ENCODE results near the gene OR8D2. TPM values are rescaled to one million over a fixed set of nuclear protein-coding genes. Genes with fewer than 3 reads are reported as not detected.

The OR8D2 gene
- total and polyA plus RNA-seq, 10 of the 15 experiments (the other 5 are each of a cell fraction or from before 2014, with no cell fraction given) = not detected

DNA sequence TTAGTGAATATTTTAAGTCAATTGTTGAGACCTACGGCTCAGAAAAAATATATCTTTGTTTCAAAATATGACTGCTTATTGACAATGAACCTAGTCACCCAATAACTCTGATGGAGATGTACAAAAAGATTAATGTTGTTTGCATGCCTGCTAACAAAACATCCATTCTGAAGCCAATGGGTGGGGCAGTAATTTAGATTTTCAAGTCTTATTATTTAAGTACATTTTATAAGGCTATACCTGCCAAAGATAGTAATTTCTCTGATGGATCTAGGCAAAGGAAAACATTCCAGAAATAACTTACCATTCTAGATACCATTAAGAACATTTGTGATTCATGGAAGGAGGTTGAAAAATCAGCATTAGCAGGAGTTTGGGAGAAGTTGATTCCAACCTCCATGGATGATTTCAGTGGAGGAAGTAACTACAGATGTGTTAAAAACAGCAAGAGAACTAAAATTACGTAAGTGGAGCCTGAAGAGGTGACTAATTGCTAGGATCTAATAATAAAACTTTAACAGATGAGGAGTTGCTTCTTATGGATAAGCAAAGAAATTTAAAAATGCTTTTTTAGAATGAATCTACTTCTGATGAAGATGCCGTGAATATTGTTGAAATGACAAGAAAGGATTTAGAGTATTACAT, 26.4 kb upstream of the OR8D2 start:
- BruUV-seq (replicated peaks) = no TSS peak
- FAIRE-seq = no peak

More for the DNA sequence above, 26.4 kb upstream of the OR8D2 start:
- no peaks in the 10 kb centered on the region for H3K36me3 ChIP-seq (ENCODE audit: control insufficient read depth in 2 of 2, insufficient read depth in 2 of 2, low read length in 1 of 2)
- no peak for DNase-seq (ENCODE audit: low read depth, low spot score)
- no peak overlapping the region for H3K4me3 ChIP-seq
- intact Hi-C loops (cut with micrococcal nuclease; ENCODE audit: unreplicated experiment) = no loop called here
- ChIA-PET POLR2A (no interaction called here), RAD21 (ENCODE audit: unreplicated experiment) (no interaction called here), CTCF (no interaction called here), SMC1A (ENCODE audit: uncharacterized antibody, unreplicated experiment) (no interaction called here)
- TF ChIP-seq, protein P1, sequence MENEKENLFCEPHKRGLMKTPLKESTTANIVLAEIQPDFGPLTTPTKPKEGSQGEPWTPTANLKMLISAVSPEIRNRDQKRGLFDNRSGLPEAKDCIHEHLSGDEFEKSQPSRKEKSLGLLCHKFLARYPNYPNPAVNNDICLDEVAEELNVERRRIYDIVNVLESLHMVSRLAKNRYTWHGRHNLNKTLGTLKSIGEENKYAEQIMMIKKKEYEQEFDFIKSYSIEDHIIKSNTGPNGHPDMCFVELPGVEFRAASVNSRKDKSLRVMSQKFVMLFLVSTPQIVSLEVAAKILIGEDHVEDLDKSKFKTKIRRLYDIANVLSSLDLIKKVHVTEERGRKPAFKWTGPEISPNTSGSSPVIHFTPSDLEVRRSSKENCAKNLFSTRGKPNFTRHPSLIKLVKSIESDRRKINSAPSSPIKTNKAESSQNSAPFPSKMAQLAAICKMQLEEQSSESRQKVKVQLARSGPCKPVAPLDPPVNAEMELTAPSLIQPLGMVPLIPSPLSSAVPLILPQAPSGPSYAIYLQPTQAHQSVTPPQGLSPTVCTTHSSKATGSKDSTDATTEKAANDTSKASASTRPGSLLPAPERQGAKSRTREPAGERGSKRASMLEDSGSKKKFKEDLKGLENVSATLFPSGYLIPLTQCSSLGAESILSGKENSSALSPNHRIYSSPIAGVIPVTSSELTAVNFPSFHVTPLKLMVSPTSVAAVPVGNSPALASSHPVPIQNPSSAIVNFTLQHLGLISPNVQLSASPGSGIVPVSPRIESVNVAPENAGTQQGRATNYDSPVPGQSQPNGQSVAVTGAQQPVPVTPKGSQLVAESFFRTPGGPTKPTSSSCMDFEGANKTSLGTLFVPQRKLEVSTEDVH (IDR thresholded peaks at IDR 0.05; ENCODE audit: low read depth, partially characterized antibody) = no peak
- TF ChIP-seq PAX8 (IDR thresholded peaks at IDR 0.05) (no peak), HDGF (IDR thresholded peaks at IDR 0.05) (no peak), CBX5 (IDR thresholded peaks at IDR 0.05; ENCODE audit: low read depth) (no peak), GATAD2B (conservative IDR thresholded peaks at IDR 0.05; ENCODE audit: low read depth) (no peak), TCF7 (IDR thresholded peaks at IDR 0.05; ENCODE audit: borderline replicate concordance) (no peak), NFYB (IDR thresholded peaks at IDR 0.05; ENCODE audit: insufficient read depth, low read depth, low read length) (no peak), ASH2L (IDR thresholded peaks at IDR 0.05; ENCODE audit: borderline replicate concordance, low read depth) (no peak)
- TF ChIP-seq, protein P2, sequence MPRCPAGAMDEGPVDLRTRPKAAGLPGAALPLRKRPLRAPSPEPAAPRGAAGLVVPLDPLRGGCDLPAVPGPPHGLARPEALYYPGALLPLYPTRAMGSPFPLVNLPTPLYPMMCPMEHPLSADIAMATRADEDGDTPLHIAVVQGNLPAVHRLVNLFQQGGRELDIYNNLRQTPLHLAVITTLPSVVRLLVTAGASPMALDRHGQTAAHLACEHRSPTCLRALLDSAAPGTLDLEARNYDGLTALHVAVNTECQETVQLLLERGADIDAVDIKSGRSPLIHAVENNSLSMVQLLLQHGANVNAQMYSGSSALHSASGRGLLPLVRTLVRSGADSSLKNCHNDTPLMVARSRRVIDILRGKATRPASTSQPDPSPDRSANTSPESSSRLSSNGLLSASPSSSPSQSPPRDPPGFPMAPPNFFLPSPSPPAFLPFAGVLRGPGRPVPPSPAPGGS (IDR thresholded peaks at IDR 0.05; ENCODE audit: borderline replicate concordance, insufficient read depth, low read depth, low read length, poor library complexity, severe bottlenecking) = no peak
- TF ChIP-seq, protein P3, sequence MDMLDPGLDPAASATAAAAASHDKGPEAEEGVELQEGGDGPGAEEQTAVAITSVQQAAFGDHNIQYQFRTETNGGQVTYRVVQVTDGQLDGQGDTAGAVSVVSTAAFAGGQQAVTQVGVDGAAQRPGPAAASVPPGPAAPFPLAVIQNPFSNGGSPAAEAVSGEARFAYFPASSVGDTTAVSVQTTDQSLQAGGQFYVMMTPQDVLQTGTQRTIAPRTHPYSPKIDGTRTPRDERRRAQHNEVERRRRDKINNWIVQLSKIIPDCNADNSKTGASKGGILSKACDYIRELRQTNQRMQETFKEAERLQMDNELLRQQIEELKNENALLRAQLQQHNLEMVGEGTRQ (IDR thresholded peaks at IDR 0.05; ENCODE audit: borderline replicate concordance, low read depth, low read length) = no peak
- no peaks in the 10 kb centered on the region for H3K27me3 ChIP-seq (replicated peaks in 1 of 2; ENCODE audit: control insufficient read depth in 2 of 2, insufficient read depth in 2 of 2, low read length in 1 of 2)
- 13% methylated on average over 3 of the region's 3 CpGs for WGBS (ENCODE audit: insufficient coverage, insufficient replicate concordance, low lambda C conversion rate, missing lambda C conversion rate)
- ATAC-seq = no peak
- H4K20me1 ChIP-seq (ENCODE audit: control insufficient read depth, insufficient read depth) = no peaks in the 10 kb centered on the region
- no peak overlapping the region for H2AFZ ChIP-seq (ENCODE audit: control insufficient read depth, low read depth, low read length)
- H3K9me3 ChIP-seq (replicated peaks; ENCODE audit: control insufficient read depth, insufficient read depth, low read length) = no peaks in the 10 kb centered on the region
- H3K9ac ChIP-seq (ENCODE audit: control insufficient read depth, insufficient read depth, low read length) = no peak overlapping the region
- no peak overlapping the region for H3K4me2 ChIP-seq (ENCODE audit: control insufficient read depth, insufficient read depth)
- no peaks in the 10 kb centered on the region for H3K79me2 ChIP-seq (ENCODE audit: control insufficient read depth, insufficient read depth, low read length)
- no peak overlapping the region for H3K27ac ChIP-seq (ENCODE audit: control insufficient read depth, insufficient read depth)
- in situ Hi-C loops (cut with MboI) = no loop called here
- H3K4me1 ChIP-seq (ENCODE audit: control insufficient read depth, insufficient read depth, low read length) = no peaks in the 10 kb centered on the region

Data from GM12878 (cell line).